Peyer's patch (tissue), 4 donors: ENCODE data around the gene GPATCH4.

Experiments
- CTCF ChIP-seq, 6 experiments: fragments of 450-650 bp in 4 of 6; fragments of 200-600 bp in 2 of 6; sonication (generic) in 1 of 6; IDR thresholded peaks; one replicate each; pipeline ENCODE4 v1.5.1; 2017 to 2019; ENCODE audit warnings: antibody characterized with exemption in 6 of 6, mild to moderate bottlenecking in 3 of 6, moderate library complexity in 1 of 6
- POLR2A ChIP-seq, 2 donors: fragments of 450-650 bp; IDR thresholded peaks; one replicate each; pipeline ENCODE4 v1.5.1; 2017; ENCODE audit warnings: antibody characterized with exemption in 2 of 2, mild to moderate bottlenecking in 2 of 2, moderate library complexity in 2 of 2

GRCh38 chr1:156560585-156561163 lies 40.6 kb downstream of the GPATCH4 start:
- TF ChIP-seq CTCF (IDR thresholded peaks at IDR 0.05) (no peak), POLR2A (IDR thresholded peaks at IDR 0.05) (no peak)
